GM21360 (cell line): ENCODE data around the gene TOP2A.
"Not testable (repeated sequence)": the region's sequence is repeated elsewhere in the genome, so short reads cannot be mapped to it uniquely, and the experiment has no call there.

ENCODE experiments used
- ATAC-seq: cut with Tn5 transposase; IDR thresholded peaks from one replicate; pipeline ENCODE4 v1.9.1; 2021; ENCODE audit warnings: mild to moderate bottlenecking, moderate library complexity; ENCODE audit not compliant: unreplicated experiment

TOP2A gene

GRCh38 chr17:40432864-40433528, 15.3 kb upstream of the TOP2A start:
- no peak for ATAC-seq

- ATAC-seq: no peak
Measured at GRCh38 chr17:40431231-40431602, 13.5 kb upstream of the TOP2A start.

- ATAC-seq: no peak
Measured at GRCh38 chr17:40430272-40431230, 12.9 kb upstream of the TOP2A start.

- ATAC-seq: no peak
Measured at GRCh38 chr17:40427002-40427491, 9.4 kb upstream of the TOP2A start.

GRCh38 chr17:40425741-40426140, 8.0 kb upstream of the TOP2A start:
- no peak for ATAC-seq

- ATAC-seq: no peak
Measured at GRCh38 chr17:40422990-40423633, 5.4 kb upstream of the TOP2A start.

- ATAC-seq: no peak
Measured at GRCh38 chr17:40419559-40420331, 2.0 kb upstream of the TOP2A start.

- no peak for ATAC-seq
Measured at GRCh38 chr17:40418428-40418706, 671 bp upstream of the TOP2A start.

- ATAC-seq: no peak
Measured at GRCh38 chr17:40417258-40417608, 463 bp downstream of the TOP2A start.

GRCh38 chr17:40416671-40417070, 1.0 kb downstream of the TOP2A start:
- ATAC-seq: no peak

- no peak for ATAC-seq
Measured at GRCh38 chr17:40415390-40415789, 2.3 kb downstream of the TOP2A start.

- ATAC-seq: not testable (repeated sequence)
Measured at GRCh38 chr17:40414312-40414711, 3.4 kb downstream of the TOP2A start.

- no peak for ATAC-seq
Measured at GRCh38 chr17:40412880-40413279, 4.8 kb downstream of the TOP2A start.

- ATAC-seq: no peak
Measured at GRCh38 chr17:40411821-40412220, 5.9 kb downstream of the TOP2A start.

GRCh38 chr17:40410082-40410481, 7.6 kb downstream of the TOP2A start:
- ATAC-seq: no peak

- ATAC-seq: not testable (repeated sequence)
Measured at GRCh38 chr17:40409540-40409939, 8.2 kb downstream of the TOP2A start.

GRCh38 chr17:40407460-40407859, 10.2 kb downstream of the TOP2A start:
- ATAC-seq: no peak

GRCh38 chr17:40404003-40404402, 13.7 kb downstream of the TOP2A start:
- ATAC-seq: no peak

- no peak for ATAC-seq
Measured at GRCh38 chr17:40402668-40403067, 15.0 kb downstream of the TOP2A start.

- no peak for ATAC-seq
Measured at GRCh38 chr17:40399185-40399584, 18.5 kb downstream of the TOP2A start.

GRCh38 chr17:40386555-40386954, 31.1 kb downstream of the TOP2A start:
- not testable (repeated sequence) for ATAC-seq
